GM21529 (cell line): ENCODE measurements around the gene IGF1R.
A peak's percentile ranks its signal among the peaks of the same experiment; 100 is the strongest.

Source experiments
- ATAC-seq: cut with Tn5 transposase; IDR thresholded peaks from one replicate; pipeline ENCODE4 v1.9.1; 2021; ENCODE audit not compliant: unreplicated experiment

The IGF1R gene

GRCh38 chr15:98878172-98878571 is 229.8 kb downstream of the IGF1R start:
- no peak for ATAC-seq

GRCh38 chr15:98878862-98879261 is 230.5 kb downstream of the IGF1R start:
- no peak for ATAC-seq

GRCh38 chr15:98881526-98882520 is 233.5 kb downstream of the IGF1R start:
- ATAC-seq: no peak

- ATAC-seq: no peak
Observed at GRCh38 chr15:98883478-98883877, 235.1 kb downstream of the IGF1R start.

- ATAC-seq: no peak
Observed at GRCh38 chr15:98884894-98885293, 236.6 kb downstream of the IGF1R start.

GRCh38 chr15:98887976-98888375 is 239.6 kb downstream of the IGF1R start:
- ATAC-seq: no peak

- ATAC-seq: peak; percentile 47
Observed at GRCh38 chr15:98888820-98889479, 240.6 kb downstream of the IGF1R start.

GRCh38 chr15:98889930-98890695 is 241.8 kb downstream of the IGF1R start:
- ATAC-seq: no peak

GRCh38 chr15:98891301-98891700 is 243.0 kb downstream of the IGF1R start:
- ATAC-seq: no peak

- ATAC-seq: no peak
Observed at GRCh38 chr15:98893401-98893800, 245.1 kb downstream of the IGF1R start.

GRCh38 chr15:98894312-98894711 is 246.0 kb downstream of the IGF1R start:
- no peak for ATAC-seq

GRCh38 chr15:98896002-98896721 is 247.8 kb downstream of the IGF1R start:
- ATAC-seq: no peak

GRCh38 chr15:98896802-98897732 is 248.7 kb downstream of the IGF1R start:
- ATAC-seq: no peak

GRCh38 chr15:98898122-98898521 is 249.8 kb downstream of the IGF1R start:
- ATAC-seq: no peak

- no peak for ATAC-seq
Observed at GRCh38 chr15:98899272-98900021, 251.1 kb downstream of the IGF1R start.

- ATAC-seq: no peak
Observed at GRCh38 chr15:98900356-98900755, 252.0 kb downstream of the IGF1R start.

GRCh38 chr15:98901434-98902072 is 253.2 kb downstream of the IGF1R start:
- ATAC-seq: no peak

GRCh38 chr15:98902931-98903330 is 254.6 kb downstream of the IGF1R start:
- ATAC-seq: no peak
